Cardiac fibroblast (primary cell): ENCODE data around the gene MSMO1.

ENCODE experiments used
- DNase-seq, 2 donors: peaks; one replicate each; pipeline versions ENCODE4 v3.0.0 to v3.0.0-alpha.2; 2010; ENCODE audit warnings: low read depth in 2 of 2
- H3K4me3 ChIP-seq, 2 donors: replicated peaks in 1 of 2; 1 replicate in 1 of 2; 2 replicates in 1 of 2; pipeline ENCODE4 v1.5.1; 2011; ENCODE audit warnings: low read depth in 2 of 2, low read length in 2 of 2, mild to moderate bottlenecking in 2 of 2, moderate library complexity in 1 of 2
- CTCF ChIP-seq: IDR thresholded peaks from one replicate; pipeline ENCODE4 v1.5.1; 2011; ENCODE audit warnings: low read depth, mild to moderate bottlenecking, low read length, inconsistent platforms

Gene MSMO1

DNA sequence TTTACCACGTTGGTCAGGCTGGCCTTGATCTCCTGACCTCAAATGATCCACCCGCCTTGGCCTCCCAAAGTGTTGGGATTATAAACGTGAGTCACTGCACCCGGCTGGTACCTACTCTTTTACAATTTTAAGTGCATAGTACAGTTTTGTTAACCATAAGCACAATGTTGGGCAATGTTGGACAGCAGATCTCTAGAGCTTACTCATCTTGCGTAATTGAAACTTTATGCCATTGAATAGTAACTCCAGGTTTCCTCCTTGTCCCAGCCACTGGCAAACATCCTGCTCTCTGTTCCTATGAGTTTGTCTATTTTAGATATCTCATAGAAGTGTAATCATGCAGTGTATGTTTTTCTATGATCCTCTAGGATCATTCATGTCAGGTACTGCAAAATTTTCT lies 42.1 kb downstream of the MSMO1 start:
- peak in 1 of 2 donors; percentile 44 for DNase-seq
- TF ChIP-seq CTCF, result no peak
- no peak overlapping the region for H3K4me3 ChIP-seq

DNA sequence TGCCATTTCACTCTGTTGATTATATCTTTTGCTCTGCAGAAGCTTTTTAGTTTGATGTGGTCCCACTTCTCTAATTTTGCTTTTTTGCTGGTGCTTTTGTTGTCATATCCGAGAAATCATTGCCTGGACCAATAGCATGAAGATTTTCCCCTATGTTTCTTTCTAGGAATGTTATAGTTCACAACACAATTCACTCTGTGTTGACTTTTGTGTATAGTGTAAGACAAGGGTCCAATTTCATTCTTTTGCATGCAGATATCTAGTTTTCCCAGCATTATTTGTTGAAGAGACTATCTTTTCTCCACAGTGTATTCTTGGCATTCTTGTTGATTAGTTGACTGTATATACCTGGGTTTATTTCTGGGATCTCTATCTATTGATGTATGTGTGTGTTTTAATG lies 43.1 kb downstream of the MSMO1 start:
- TF ChIP-seq CTCF, result no peak
- no peak for DNase-seq
- no peak overlapping the region for H3K4me3 ChIP-seq

- DNase-seq, result no peak
- H3K4me3 ChIP-seq, result no peak overlapping the region
- no peak for TF ChIP-seq CTCF
These were observed 48.0 kb downstream of the MSMO1 start for GRCh38 chr4:165375465-165375864.

DNA sequence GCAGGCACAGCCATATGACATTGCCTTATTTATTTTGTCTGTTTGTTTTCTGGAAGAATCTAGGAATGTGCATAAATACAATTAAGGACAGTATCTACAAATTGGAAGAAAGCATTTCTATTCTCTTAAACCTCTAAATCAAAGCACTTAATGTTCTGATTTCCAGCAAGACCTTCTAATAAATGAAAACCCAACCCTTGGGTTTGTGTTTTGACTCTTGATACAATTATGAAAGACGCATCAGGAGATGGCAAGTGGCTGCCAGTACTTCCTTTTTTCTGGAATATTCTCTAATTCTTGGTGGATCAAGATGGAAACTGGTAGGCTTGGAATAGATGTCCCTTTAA lies 50.9 kb downstream of the MSMO1 start:
- no peak for TF ChIP-seq CTCF
- peak overlapping the region; percentile 54 to 57 for H3K4me3 ChIP-seq
- no peak for DNase-seq

GRCh38 chr4:165378745-165379677 lies 51.5 kb downstream of the MSMO1 start, which contains the start of gene CPE:
Gene CPE (plus strand): TSS chr4:165379008. CDS start chr4:165379222, 214 bp downstream.
- DNase-seq, result peak; percentile 54 to 79
- H3K4me3 ChIP-seq, result peak within 1 kb of the TSS; percentile 54 to 57

DNA sequence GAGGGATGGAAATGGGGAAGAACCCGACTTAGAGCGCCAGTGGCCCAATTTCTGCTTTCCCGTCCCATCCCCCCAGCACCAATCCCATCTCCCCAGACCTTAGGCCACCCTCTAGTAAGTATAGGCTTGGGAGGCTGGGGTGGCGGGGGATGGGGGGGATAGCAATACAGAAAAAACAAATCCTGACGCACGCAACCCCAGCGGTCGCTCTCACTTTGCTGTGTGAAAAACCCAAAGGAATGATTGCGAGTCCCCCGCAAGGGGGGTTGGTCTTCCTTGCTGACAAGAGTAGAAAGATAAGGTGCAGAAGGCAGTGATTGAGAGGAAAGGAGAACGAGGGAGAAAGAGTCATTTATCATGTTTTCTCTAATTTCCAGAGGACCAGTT lies 52.2 kb downstream of the MSMO1 start:
- no peak for TF ChIP-seq CTCF
- peak overlapping the region in 1 of 2 donors; percentile 52 for H3K4me3 ChIP-seq
- DNase-seq, result peak in 1 of 2 donors; percentile 21

More at GRCh38 chr4:165378745-165379677, 51.5 kb downstream of the MSMO1 start, which contains the start of gene CPE:
- peak; percentile 56 for TF ChIP-seq CTCF
